HCT116 (cell line): ENCODE data around the gene CCDC177. TPM values are rescaled to one million over a fixed set of nuclear protein-coding genes. Genes with fewer than 3 reads are reported as not detected.

Experiments used
- ATAC-seq: fragments of 200-7000 bp; cut with Tn5 transposase; 2 replicates; pipeline ENCODE4 v1.9.1; 2020; ENCODE audit warnings: mild to moderate bottlenecking, moderate library complexity
- BruUV-seq: library from RNA; stranded (reverse); fragments of 400-500 nt; replicated peaks from 2 replicates; lab custom pipeline; 2021; lab: Mats Ljungman, UMichigan
- CTCF ChIA-PET: fragments of 300-600 bp; sonication (Branson Sonifier 250); formaldehyde crosslinking; loops from one replicate; lab custom pipeline; 2021; ENCODE audit warnings: antibody characterized with exemption; lab: Charles Lee
- POLR2A ChIA-PET: fragments of 300-600, 350-600 bp; sonication (Branson Sonifier 250); formaldehyde crosslinking; loops from one replicate; lab custom pipeline; 2021; ENCODE audit warnings: antibody characterized with exemption; lab: Charles Lee
- RAD21 ChIA-PET, 2 experiments: fragments of 300-600 bp; sonication (Branson Sonifier 250); formaldehyde crosslinking; loops; one replicate each; lab custom pipeline; 2023; ENCODE audit warnings: low total read pairs in 2 of 2; ENCODE audit not compliant: uncharacterized antibody in 2 of 2, unreplicated experiment in 2 of 2, low non-redundant PET in 1 of 2; lab: Charles Lee
- DNase-seq: peaks from one replicate; pipeline ENCODE4 v3.0.0-alpha.2; 2010; ENCODE audit warnings: low read depth, low spot score
- H2AFZ ChIP-seq: fragments of 200-600 bp; shearing (Covaris generic), sonication (generic); 2 replicates; pipeline ENCODE4 v1.6.1; 2017; ENCODE audit warnings: low read depth, mixed run types, mixed read lengths, antibody characterized with exemption, low read length; ENCODE audit not compliant: poor library complexity, severe bottlenecking
- H3K27ac ChIP-seq: 2 replicates; pipeline ENCODE4 v1.5.1; 2012; ENCODE audit warnings: low read depth, low read length
- H3K27me3 ChIP-seq: fragments of 200-600 bp; sonication (generic); 2 replicates; pipeline ENCODE4 v1.6.1; 2016; ENCODE audit warnings: mixed run types, low read length, mixed read lengths; ENCODE audit not compliant: insufficient read depth
- H3K36me3 ChIP-seq, 2 experiments: fragments of 200-500 bp in 1 of 2; fragments of 200-600 bp in 1 of 2; sonication (Bioruptor generic) in 1 of 2; sonication (generic) in 1 of 2; 2 replicates each; pipeline versions ENCODE4 v1.5.1 to v1.6.1; 2014 to 2016; ENCODE audit warnings: low read length in 2 of 2, inconsistent platforms in 1 of 2, mixed read lengths in 1 of 2, mixed run types in 1 of 2; ENCODE audit not compliant: insufficient read depth in 2 of 2, control insufficient read depth in 1 of 2
- H3K4me1 ChIP-seq, 2 experiments: fragments of 200-600 bp in 1 of 2; sonication (generic) in 1 of 2; 2 replicates each; pipeline versions ENCODE4 v1.5.1 to v1.6.1; 2012 to 2017; ENCODE audit warnings: low read length in 2 of 2, inconsistent platforms in 1 of 2, mild to moderate bottlenecking in 1 of 2, mixed read lengths in 1 of 2, mixed run types in 1 of 2, moderate library complexity in 1 of 2; ENCODE audit not compliant: insufficient read depth in 2 of 2, control insufficient read depth in 1 of 2
- H3K4me2 ChIP-seq: fragments of 200-600 bp; sonication (generic); 2 replicates; pipeline ENCODE4 v1.6.1; 2017; ENCODE audit warnings: mixed run types, low read length, mixed read lengths
- H3K4me3 ChIP-seq, 2 experiments: fragments of 200-600 bp in 1 of 2; sonication (generic) in 1 of 2; replicated peaks in 1 of 2; 2 replicates each; pipeline ENCODE4 v1.5.1; 2011 to 2016; ENCODE audit warnings: low read length in 2 of 2, control low read depth in 1 of 2, low read depth in 1 of 2, mild to moderate bottlenecking in 1 of 2, mixed read lengths in 1 of 2, mixed run types in 1 of 2
- H3K79me2 ChIP-seq: fragments of 200-600 bp; sonication (generic); 2 replicates; pipeline ENCODE4 v1.6.1; 2017; ENCODE audit warnings: mild to moderate bottlenecking, mixed run types, low read length, moderate library complexity, mixed read lengths; ENCODE audit not compliant: insufficient read depth
- H3K9ac ChIP-seq: fragments of 200-600 bp; sonication (generic); 2 replicates; pipeline ENCODE4 v1.6.1; 2016; ENCODE audit warnings: low read length, mixed read lengths
- H3K9me2 ChIP-seq: fragments of 200-600 bp; sonication (generic), shearing (Covaris generic); 2 replicates; pipeline ENCODE4 v1.6.1; 2017; ENCODE audit warnings: mixed run types, mild to moderate bottlenecking, moderate library complexity; ENCODE audit not compliant: insufficient read depth
- H3K9me3 ChIP-seq, 2 experiments: fragments of 200-500 bp in 1 of 2; fragments of 200-600 bp in 1 of 2; sonication (Bioruptor generic) in 1 of 2; sonication (generic) in 1 of 2; 2 replicates each; pipeline ENCODE4 v1.6.1; 2014 to 2017; ENCODE audit warnings: low read length in 2 of 2, mixed read lengths in 2 of 2, inconsistent platforms in 1 of 2, low read depth in 1 of 2, mild to moderate bottlenecking in 1 of 2, mixed run types in 1 of 2, moderate library complexity in 1 of 2; ENCODE audit not compliant: control insufficient read depth in 1 of 2, insufficient read depth in 1 of 2
- H4K20me1 ChIP-seq: fragments of 200-600 bp; sonication (generic), shearing (Covaris generic); 2 replicates; pipeline ENCODE4 v1.6.1; 2017; ENCODE audit warnings: mixed run types, mild to moderate bottlenecking, moderate library complexity; ENCODE audit not compliant: insufficient read depth
- CBX3 ChIP-seq: IDR thresholded peaks from 2 replicates; pipeline ENCODE4 v1.6.1; 2012; ENCODE audit warnings: low read depth
- CEBPB ChIP-seq: IDR thresholded peaks from 2 replicates; pipeline ENCODE4 v1.6.1; 2012; ENCODE audit warnings: low read depth
- CTCF ChIP-seq, 3 experiments: fragments of 200-600 bp in 1 of 3; sonication (generic) in 1 of 3; IDR thresholded peaks in 2 of 3; conservative IDR thresholded peaks in 1 of 3; 2 replicates each; pipeline ENCODE4 v1.5.1; 2012 to 2017; ENCODE audit warnings: low read depth in 2 of 3, low read length in 2 of 3, antibody characterized with exemption in 1 of 3, borderline replicate concordance in 1 of 3, control low read depth in 1 of 3, mild to moderate bottlenecking in 1 of 3, mixed read lengths in 1 of 3, mixed run types in 1 of 3, moderate library complexity in 1 of 3; ENCODE audit not compliant: insufficient read depth in 1 of 3
- ELF1 ChIP-seq: IDR thresholded peaks from 2 replicates; pipeline ENCODE4 v1.6.1; 2012; ENCODE audit warnings: low read depth, borderline replicate concordance
- EZH2phosphoT487 ChIP-seq: fragments of 200-600 bp; IDR thresholded peaks from 2 replicates; pipeline ENCODE4 v1.6.1; 2018; ENCODE audit warnings: antibody characterized with exemption, borderline replicate concordance
- JUND ChIP-seq: IDR thresholded peaks from 2 replicates; pipeline ENCODE4 v1.6.1; 2012
- POLR2A ChIP-seq: IDR thresholded peaks from 2 replicates; pipeline ENCODE4 v1.7.0; 2011; ENCODE audit warnings: borderline replicate concordance; ENCODE audit not compliant: insufficient read depth, insufficient read length; ENCODE audit errors: extremely low read depth
- POLR2AphosphoS5 ChIP-seq: IDR thresholded peaks from 2 replicates; pipeline ENCODE4 v1.6.1; 2011; ENCODE audit warnings: mild to moderate bottlenecking, low read depth, low read length, moderate library complexity
- RAD21 ChIP-seq: IDR thresholded peaks from 2 replicates; pipeline ENCODE4 v1.6.1; 2012; ENCODE audit warnings: low read depth, mild to moderate bottlenecking
- TCF7L2 ChIP-seq: IDR thresholded peaks from 2 replicates; pipeline ENCODE4 v1.7.0; 2011; ENCODE audit warnings: borderline replicate concordance, inconsistent platforms; ENCODE audit not compliant: insufficient read depth, insufficient read length; ENCODE audit errors: extremely low read depth
- ZFX ChIP-seq: fragments of 450-650 bp; IDR thresholded peaks from 2 replicates; pipeline ENCODE4 v1.6.1; 2017
- intact Hi-C: fragments of 100-400 bp; cut with micrococcal nuclease; formaldehyde crosslinking; loops from 2 replicates; pipeline ENCODE4 v1.10.0; 2022
- total RNA-seq: library from RNA; stranded (reverse); gene quantifications from one replicate; pipeline ENCODE4 v1.2.1, GENCODE V29; 2021; ENCODE audit not compliant: unreplicated experiment

The CCDC177 gene
- total RNA-seq, 1 experiment from 2014 or later: not detected

- H3K79me2 ChIP-seq: no peaks in the 10 kb centered on the region
- no peak for ATAC-seq
- ChIA-PET CTCF (interaction anchor here (0.6 to 1.8 kb wide), 10 partner anchors 8 to 305 kb away, joined by 3 to 14 read pairs (median 4); partner anchors contain the start of gene CCDC177), POLR2A (no interaction called here), RAD21 (interaction anchor here in 1 of 2 experiments (1.1 kb wide), 1 partner anchor 27 kb away, joined by 3 read pairs; no protein-coding TSS in a partner anchor)
- no peaks in the 10 kb centered on the region for H4K20me1 ChIP-seq
- no peak overlapping the region for H3K4me3 ChIP-seq
- TF ChIP-seq TCF7L2: no peak
- no peaks in the 10 kb centered on the region for H3K9me3 ChIP-seq
- no peaks in the 10 kb centered on the region for H3K4me1 ChIP-seq
- DNase-seq: no peak
- H3K4me2 ChIP-seq: no peak overlapping the region
- no peaks in the 10 kb centered on the region for H3K9me2 ChIP-seq
- no peaks in the 10 kb centered on the region for H3K27me3 ChIP-seq
- no TSS peak for BruUV-seq
- intact Hi-C loops: no loop called here
- H2AFZ ChIP-seq: peak overlapping the region; percentile 54
- no peaks in the 10 kb centered on the region for H3K36me3 ChIP-seq
- H3K27ac ChIP-seq: no peak overlapping the region
- H3K9ac ChIP-seq: no peak overlapping the region
Observed at GRCh38 chr14:69548566-69548965, 26.1 kb downstream of the CCDC177 start.

GRCh38 chr14:69547701-69548348 is 26.8 kb downstream of the CCDC177 start:
- Histone ChIP-seq H3K79me2 (no peaks in the 10 kb centered on the region), H3K4me3 (no peak overlapping the region), H3K9me2 (no peaks in the 10 kb centered on the region), H3K36me3 (no peaks in the 10 kb centered on the region), H3K4me1 (no peaks in the 10 kb centered on the region), H3K4me2 (no peak overlapping the region), H3K9ac (no peak overlapping the region), H3K27me3 (no peaks in the 10 kb centered on the region), H3K27ac (no peak overlapping the region), H3K9me3 (no peaks in the 10 kb centered on the region), H4K20me1 (no peaks in the 10 kb centered on the region), H2AFZ (peak overlapping the region; percentile 54)
- BruUV-seq: no TSS peak
- ChIA-PET CTCF (interaction anchor here (0.8 to 1.8 kb wide), 10 partner anchors 8 to 305 kb away, joined by 3 to 14 read pairs (median 4); partner anchors contain the start of gene CCDC177), POLR2A (no interaction called here), RAD21 (interaction anchor here in 1 of 2 experiments (1.1 kb wide), 1 partner anchor 27 kb away, joined by 3 read pairs; no protein-coding TSS in a partner anchor)
- TF ChIP-seq POLR2AphosphoS5 (no peak), ZFX (no peak), POLR2A (no peak), CBX3 (no peak), ELF1 (no peak), CTCF (IDR thresholded peaks at IDR 0.05 in 2 of 3, conservative IDR thresholded peaks at IDR 0.05 in 1 of 3; ENCODE audit: borderline replicate concordance in 1 of 3, insufficient read depth in 1 of 3, low read depth in 2 of 3, low read length in 2 of 3) (peak; percentile 33 to 88 (median 79); a peak in 5 of 6 replicates), JUND (no peak), RAD21 (peak; percentile 49), CEBPB (no peak), EZH2phosphoT487 (no peak)
- intact Hi-C loops: no loop called here
- ATAC-seq: peak; percentile 87
- DNase-seq: no peak
